ENCODE data around the gene C1QL1. TPM values are rescaled to one million over a fixed set of nuclear protein-coding genes. Genes with fewer than 3 reads are reported as not detected.

The C1QL1 gene
- total and polyA plus RNA-seq, 2 donors (not counting 3 experiments of a cell fraction or from before 2014, with no cell fraction given) = 0.35 to 0.72 TPM

GRCh38 chr17:44990994-44991393 is 22.9 kb upstream of the C1QL1 start:
- Histone ChIP-seq H2AFZ (ENCODE audit: low read depth, low read length) (no peak overlapping the region), H3K9me1 (replicated peaks; ENCODE audit: control insufficient read depth, extremely low read depth, insufficient read depth, low read length) (no peaks in the 10 kb centered on the region), H3K9me3 (replicated peaks; ENCODE audit: control insufficient read depth, insufficient read depth, low read length) (no peaks in the 10 kb centered on the region), H3K27ac (ENCODE audit: insufficient read depth, low read depth, low read length) (no peak overlapping the region), H3K9ac (replicated peaks; ENCODE audit: extremely low read depth, insufficient read depth, low read length) (no peak overlapping the region), H3K79me2 (ENCODE audit: control insufficient read depth, insufficient read depth, low read length) (no peaks in the 10 kb centered on the region), H3K27me3 (ENCODE audit: control insufficient read depth in 2 of 2, insufficient read depth in 2 of 2, low read length in 2 of 2) (peaks cover 0 to under 1% of the 10 kb centered on the region in 2 experiments), H4K20me1 (replicated peaks; ENCODE audit: control insufficient read depth, extremely low read depth, insufficient read depth, low read length) (no peaks in the 10 kb centered on the region), H3K4me2 (ENCODE audit: insufficient read depth, low read length) (no peak overlapping the region), H3K4me3 (replicated peaks in 1 of 3; ENCODE audit: insufficient read depth in 1 of 3, low read depth in 1 of 3, low read length in 3 of 3) (no peak overlapping the region), H3K4me1 (ENCODE audit: control insufficient read depth, extremely low read depth, insufficient read depth, low read length) (no peaks in the 10 kb centered on the region), H3K36me3 (ENCODE audit: control insufficient read depth in 2 of 2, extremely low read depth in 1 of 2, insufficient read depth in 2 of 2, low read length in 2 of 2) (no peaks in the 10 kb centered on the region)
- no peak for TF ChIP-seq POLR2AphosphoS5 (IDR thresholded peaks at IDR 0.05; ENCODE audit: insufficient read depth, low read depth, low read length)
- no peak for TF ChIP-seq FOS (IDR thresholded peaks at IDR 0.05; ENCODE audit: borderline replicate concordance, insufficient read depth, low read length)
- no peak for TF ChIP-seq MYC (IDR thresholded peaks at IDR 0.05; ENCODE audit: low read depth, low read length)
- TF ChIP-seq EZH2 (IDR thresholded peaks at IDR 0.05; ENCODE audit: borderline replicate concordance, low read depth, low read length, severe bottlenecking) = no peak
- no peak for TF ChIP-seq CTCF (IDR thresholded peaks at IDR 0.05; ENCODE audit: extremely low read depth in 1 of 2, insufficient read depth in 1 of 2, low read depth in 1 of 2, low read length in 2 of 2)
- no peak for TF ChIP-seq GATA2 (IDR thresholded peaks at IDR 0.05; ENCODE audit: insufficient read depth, insufficient read length, low read depth, low read length)
- TF ChIP-seq POLR2A (IDR thresholded peaks at IDR 0.05; ENCODE audit: low read depth, low read length) = no peak
- no peak for FAIRE-seq
- intact Hi-C loops (cut with micrococcal nuclease) = no loop called here
- POLR2A ChIA-PET = no interaction called here
- no peak for DNase-seq (ENCODE audit: low read depth, low spot score)
- CTCF ChIA-PET = interaction anchor here (0.8 to 3.5 kb wide), 7 partner anchors 12 to 145 kb away, joined by 3 to 10 read pairs (median 5); partner anchors contain the start of gene ACBD4
- no TSS peak for BruUV-seq (replicated peaks)
- dilution Hi-C loops (cut with MboI; ENCODE audit: extremely low pct_ligation_motif_present, low sequenced_read_pairs) = no loop called here
